ENCODE data around the gene SP3. TPM values are rescaled to one million over a fixed set of nuclear protein-coding genes. Genes with fewer than 3 reads are reported as not detected.

Gene SP3
- total RNA-seq, 1 experiment from 2014 or later = 80.2 TPM

GRCh38 chr2:174007010-174007409 is 41.8 kb upstream of the SP3 start:
- ATAC-seq = no peak
- in situ Hi-C loops (cut with HindIII; ENCODE audit: low pct_unique_long_range_greater_than_20kb, low sequenced_read_pairs) = no loop called here
- H3K9me3 ChIP-seq (ENCODE audit: control insufficient read depth, insufficient read depth, low read depth, low read length) = no peaks in the 10 kb centered on the region
- no TSS peak for BruUV-seq (replicated peaks)
- POLR2A ChIA-PET = no interaction called here
- CTCF ChIA-PET = no interaction called here
- H3K27ac ChIP-seq (ENCODE audit: low read length) = no peak overlapping the region
- intact Hi-C loops (cut with micrococcal nuclease; ENCODE audit: unreplicated experiment) = no loop called here
- H3K27me3 ChIP-seq (ENCODE audit: control insufficient read depth, insufficient read depth, low read length) = no peaks in the 10 kb centered on the region
- no peak overlapping the region for H3K4me3 ChIP-seq (ENCODE audit: low read depth in 2 of 2, low read length in 2 of 2)
- no peaks in the 10 kb centered on the region for H3K36me3 ChIP-seq (ENCODE audit: control insufficient read depth, insufficient read depth, low read length)
- DNase-seq (ENCODE audit: low read depth, low spot score) = no peak
- no peak for TF ChIP-seq TCF7L2 (IDR thresholded peaks at IDR 0.05; ENCODE audit: low read depth, low read length)
- TF ChIP-seq SIN3A (IDR thresholded peaks at IDR 0.05; ENCODE audit: borderline replicate concordance, insufficient read depth, low read depth, low read length) = no peak
- TF ChIP-seq REST (IDR thresholded peaks at IDR 0.05; ENCODE audit: insufficient read depth in 1 of 2, low read depth in 2 of 2, low read length in 1 of 2) = no peak
- no peak for TF ChIP-seq CTCF (IDR thresholded peaks at IDR 0.05)
- TF ChIP-seq POLR2AphosphoS5 (IDR thresholded peaks at IDR 0.05; ENCODE audit: low read depth, low read length) = no peak
- H3K4me1 ChIP-seq (ENCODE audit: control insufficient read depth, insufficient read depth, low read length) = no peaks in the 10 kb centered on the region

GRCh38 chr2:174005801-174006419 is 40.7 kb upstream of the SP3 start:
- DNase-seq (ENCODE audit: low read depth, low spot score) = no peak
- Histone ChIP-seq H3K27ac (ENCODE audit: low read length) (no peak overlapping the region), H3K9me3 (ENCODE audit: control insufficient read depth, insufficient read depth, low read depth, low read length) (no peaks in the 10 kb centered on the region), H3K27me3 (ENCODE audit: control insufficient read depth, insufficient read depth, low read length) (no peaks in the 10 kb centered on the region), H3K36me3 (ENCODE audit: control insufficient read depth, insufficient read depth, low read length) (no peaks in the 10 kb centered on the region), H3K4me1 (ENCODE audit: control insufficient read depth, insufficient read depth, low read length) (no peaks in the 10 kb centered on the region), H3K4me3 (ENCODE audit: low read depth in 2 of 2, low read length in 2 of 2) (no peak overlapping the region)
- intact Hi-C loops (cut with micrococcal nuclease; ENCODE audit: unreplicated experiment) = no loop called here
- ATAC-seq = no peak
- ChIA-PET POLR2A (no interaction called here), CTCF (interaction anchor here (0.7 to 1.2 kb wide), 2 partner anchors 35 kb away, joined by 3 to 5 read pairs; no protein-coding TSS in a partner anchor)
- no peak for TF ChIP-seq CTCF (IDR thresholded peaks at IDR 0.05)
- TF ChIP-seq TCF7L2 (IDR thresholded peaks at IDR 0.05; ENCODE audit: low read depth, low read length) = no peak
- TF ChIP-seq REST (IDR thresholded peaks at IDR 0.05; ENCODE audit: insufficient read depth in 1 of 2, low read depth in 2 of 2, low read length in 1 of 2) = no peak
- no peak for TF ChIP-seq POLR2AphosphoS5 (IDR thresholded peaks at IDR 0.05; ENCODE audit: low read depth, low read length)
- no peak for TF ChIP-seq SIN3A (IDR thresholded peaks at IDR 0.05; ENCODE audit: borderline replicate concordance, insufficient read depth, low read depth, low read length)
- no TSS peak for BruUV-seq (replicated peaks)
- in situ Hi-C loops (cut with HindIII; ENCODE audit: low pct_unique_long_range_greater_than_20kb, low sequenced_read_pairs) = no loop called here

All from Panc1 (cell line).